GM18507 (cell line): Measurements from ENCODE around the gene CACNA1A.
"Not testable (repeated sequence)": the region's sequence is repeated elsewhere in the genome, so short reads cannot be mapped to it uniquely, and the experiment has no call there.

Source experiments
- DNase-seq: peaks from one replicate; pipeline ENCODE4 v3.0.0; 2011; ENCODE audit warnings: low read depth; ENCODE audit not compliant: insufficient read length; ENCODE audit errors: extremely low spot score
- FAIRE-seq: peaks from 2 replicates; lab custom pipeline; 2011; peaks lifted over from hg19 to GRCh38; lab: Jason Lieb, UNC

The CACNA1A gene

GRCh38 chr19:13256398-13256797, 249.9 kb downstream of the CACNA1A start:
- FAIRE-seq, DNase-seq: not testable (repeated sequence)

- no peak for FAIRE-seq
- DNase-seq, result no peak
These were observed 250.6 kb downstream of the CACNA1A start for GRCh38 chr19:13255719-13256059.

GRCh38 chr19:13255041-13255718, 251.1 kb downstream of the CACNA1A start:
- FAIRE-seq, result no peak
- DNase-seq, result no peak

GRCh38 chr19:13252569-13253335, 253.5 kb downstream of the CACNA1A start:
- DNase-seq (no peak), FAIRE-seq (no peak)

- FAIRE-seq (no peak), DNase-seq (no peak)
These were observed 261.4 kb downstream of the CACNA1A start for GRCh38 chr19:13244920-13245319.

GRCh38 chr19:13241231-13242104, 264.8 kb downstream of the CACNA1A start:
- no peak for DNase-seq

GRCh38 chr19:13240312-13241022, 265.8 kb downstream of the CACNA1A start:
- FAIRE-seq (no peak), DNase-seq (no peak)

More at GRCh38 chr19:13241231-13242104, 264.8 kb downstream of the CACNA1A start:
- FAIRE-seq, result peak; percentile 56

- no peak for FAIRE-seq
These were observed 267.3 kb downstream of the CACNA1A start for GRCh38 chr19:13238891-13239534.

GRCh38 chr19:13234518-13234917, 271.8 kb downstream of the CACNA1A start:
- peak; percentile 65 for DNase-seq
- FAIRE-seq, result peak; percentile 91

More at GRCh38 chr19:13238891-13239534, 267.3 kb downstream of the CACNA1A start:
- DNase-seq, result no peak

- no peak for DNase-seq
- no peak for FAIRE-seq
These were observed 274.6 kb downstream of the CACNA1A start for GRCh38 chr19:13231663-13232062.

GRCh38 chr19:13229246-13229645, 277.0 kb downstream of the CACNA1A start:
- FAIRE-seq (no peak), DNase-seq (no peak)

- FAIRE-seq (no peak), DNase-seq (no peak)
These were observed 277.7 kb downstream of the CACNA1A start for GRCh38 chr19:13228561-13228960.

- FAIRE-seq, result no peak
These were observed 279.3 kb downstream of the CACNA1A start for GRCh38 chr19:13226983-13227382.

GRCh38 chr19:13225973-13226865, 280.1 kb downstream of the CACNA1A start:
- DNase-seq, result no peak
- FAIRE-seq, result no peak

More at GRCh38 chr19:13226983-13227382, 279.3 kb downstream of the CACNA1A start:
- DNase-seq, result no peak

GRCh38 chr19:13225085-13225484, 281.2 kb downstream of the CACNA1A start:
- DNase-seq (no peak), FAIRE-seq (no peak)

GRCh38 chr19:13220847-13221246, 285.4 kb downstream of the CACNA1A start:
- FAIRE-seq, result no peak
- DNase-seq, result no peak

GRCh38 chr19:13215572-13216380, 290.5 kb downstream of the CACNA1A start:
- FAIRE-seq (peak; percentile 74), DNase-seq (no peak)
